Measurements from ENCODE around the gene CENPS. TPM values are rescaled to one million over a fixed set of nuclear protein-coding genes. Genes with fewer than 3 reads are reported as not detected.
A peak's percentile ranks its signal among the peaks of the same experiment; 100 is the strongest.
"Not testable (repeated sequence)": the region's sequence is repeated elsewhere in the genome, so short reads cannot be mapped to it uniquely, and the experiment has no call there.

The CENPS gene
- total RNA-seq, 1 donor from 2014 or later: 23.4 TPM

DNA sequence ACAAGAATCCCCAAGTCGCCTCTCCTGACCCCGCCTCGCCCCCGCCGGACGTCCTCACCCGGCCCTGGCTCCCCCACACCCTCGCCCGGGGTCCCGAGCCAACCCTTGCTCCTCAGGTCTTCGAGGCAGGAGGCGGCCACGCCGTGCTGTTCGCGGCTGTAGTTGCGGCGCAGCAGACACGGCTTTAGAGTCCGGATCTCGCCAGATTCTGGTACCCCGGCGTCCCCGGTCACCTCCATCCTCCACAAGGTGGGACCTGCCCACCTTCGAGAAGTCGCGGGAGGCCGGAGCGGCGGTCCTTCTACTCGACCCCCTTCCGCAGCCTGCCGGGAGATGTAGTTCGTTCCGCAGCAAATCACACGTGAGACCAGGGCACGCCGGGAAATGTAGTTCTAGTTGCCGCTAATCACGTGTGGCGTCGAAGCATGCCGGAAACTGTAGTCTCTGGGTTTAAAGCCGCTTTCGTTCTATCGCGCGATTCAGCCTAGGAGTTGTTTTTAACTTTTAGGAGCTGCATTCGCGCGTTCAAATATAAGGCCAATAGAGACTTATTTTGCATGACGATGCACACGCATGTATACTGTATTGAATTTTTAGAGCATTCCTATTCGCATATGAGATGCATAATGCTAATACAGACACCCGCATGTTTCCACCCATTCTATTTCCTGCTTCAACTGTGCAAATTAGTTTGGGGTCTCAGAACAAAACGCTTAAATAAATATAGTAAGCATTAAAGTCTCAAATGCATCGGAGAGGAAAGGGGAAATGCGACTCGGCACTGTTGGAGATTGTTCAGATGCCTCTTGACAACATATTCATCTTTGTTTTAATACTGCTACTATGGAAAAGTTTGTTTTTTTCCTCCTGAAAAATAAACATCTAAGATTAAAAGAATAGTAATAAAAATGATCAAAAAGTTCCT, 42.2 kb downstream of the CENPS start, which contains the start of gene DFFA:
Gene DFFA, minus strand, starts transcription at position 310 of the 925 bp plus-strand sequence. Its CDS starts 71 bp downstream, at position 239.
- peak; percentile 90 for DNase-seq (ENCODE audit: low spot score)
- no peaks in the 10 kb centered on the region for H3K9me3 Mint-ChIP-seq
- H3K27me3 Mint-ChIP-seq (ENCODE audit: insufficient read depth): no peaks in the 10 kb centered on the region
- H3K27ac Mint-ChIP-seq: peak within 1 kb of the TSS; percentile 85
- peak within 1 kb of the TSS; percentile 89 for H3K4me3 Mint-ChIP-seq
- intact Hi-C loops (cut with micrococcal nuclease): loop anchor here (1.0 to 2.0 kb wide), 6 partner anchors 23 to 934 kb away; partner anchors contain the start of genes CENPS, MTOR and SLC25A33
- peaks cover 45% of the 10 kb centered on the region for H3K4me1 Mint-ChIP-seq (ENCODE audit: low read depth)
- peaks cover 13% of the 10 kb centered on the region for H3K36me3 Mint-ChIP-seq (ENCODE audit: low read depth)

DNA sequence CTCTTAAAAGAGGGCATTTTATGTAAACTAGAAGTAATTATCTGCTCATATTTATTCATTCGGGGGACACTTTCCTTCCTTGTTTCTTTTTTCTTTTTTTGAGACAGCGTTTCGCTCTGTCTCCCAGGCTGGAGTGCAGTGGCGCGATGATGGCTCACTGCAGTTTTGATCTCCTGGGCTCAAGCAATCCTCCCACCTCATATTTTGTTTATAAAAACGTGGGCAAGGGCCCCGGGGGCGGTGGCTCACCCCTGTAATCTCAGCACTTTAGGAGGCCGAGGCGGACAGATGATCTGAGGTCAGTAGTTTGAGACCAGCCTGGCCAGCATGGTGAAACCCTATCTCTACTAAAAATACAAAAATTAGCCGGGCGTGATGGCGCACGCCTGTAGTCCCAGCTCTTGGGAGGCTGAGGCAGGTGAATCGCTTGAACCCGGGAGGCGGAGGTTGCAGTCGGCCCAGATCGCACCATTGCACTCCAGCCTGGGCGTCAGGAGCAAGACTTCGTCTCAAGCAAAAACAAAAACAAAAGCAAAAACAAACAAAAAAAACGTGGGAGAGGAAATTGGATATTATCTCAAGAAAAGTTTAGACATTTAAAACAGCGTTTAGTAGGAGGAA, 43.0 kb downstream of the CENPS start:
- H3K4me1 Mint-ChIP-seq (ENCODE audit: low read depth): peaks cover 46% of the 10 kb centered on the region
- peak overlapping the region; percentile 57 for H3K4me3 Mint-ChIP-seq
- H3K27me3 Mint-ChIP-seq (ENCODE audit: insufficient read depth): no peaks in the 10 kb centered on the region
- peak overlapping the region; percentile 65 for H3K27ac Mint-ChIP-seq
- no peak for DNase-seq (ENCODE audit: low spot score)
- no peaks in the 10 kb centered on the region for H3K9me3 Mint-ChIP-seq
- peaks cover 7% of the 10 kb centered on the region for H3K36me3 Mint-ChIP-seq (ENCODE audit: low read depth)
- intact Hi-C loops (cut with micrococcal nuclease): loop anchor here (2.0 kb wide), 1 partner anchor 934 kb away; the partner anchor contains the start of gene SLC25A33

- intact Hi-C loops (cut with micrococcal nuclease): loop anchor here (1.0 to 2.0 kb wide), 3 partner anchors 263 to 564 kb away; partner anchors contain the start of genes CTNNBIP1, KIF1B, LZIC and NMNAT1
- H3K9me3 Mint-ChIP-seq; H3K36me3 Mint-ChIP-seq (ENCODE audit: low read depth); DNase-seq (ENCODE audit: low spot score); H3K27me3 Mint-ChIP-seq (ENCODE audit: insufficient read depth): not testable (repeated sequence)
- H3K27ac Mint-ChIP-seq: peak overlapping the region; percentile 11
- H3K4me1 Mint-ChIP-seq (ENCODE audit: low read depth): peaks cover 47% of the 10 kb centered on the region
- peak overlapping the region; percentile 98 for H3K4me3 Mint-ChIP-seq
Measured at GRCh38 chr1:10474309-10474612, 44.0 kb downstream of the CENPS start.

DNA sequence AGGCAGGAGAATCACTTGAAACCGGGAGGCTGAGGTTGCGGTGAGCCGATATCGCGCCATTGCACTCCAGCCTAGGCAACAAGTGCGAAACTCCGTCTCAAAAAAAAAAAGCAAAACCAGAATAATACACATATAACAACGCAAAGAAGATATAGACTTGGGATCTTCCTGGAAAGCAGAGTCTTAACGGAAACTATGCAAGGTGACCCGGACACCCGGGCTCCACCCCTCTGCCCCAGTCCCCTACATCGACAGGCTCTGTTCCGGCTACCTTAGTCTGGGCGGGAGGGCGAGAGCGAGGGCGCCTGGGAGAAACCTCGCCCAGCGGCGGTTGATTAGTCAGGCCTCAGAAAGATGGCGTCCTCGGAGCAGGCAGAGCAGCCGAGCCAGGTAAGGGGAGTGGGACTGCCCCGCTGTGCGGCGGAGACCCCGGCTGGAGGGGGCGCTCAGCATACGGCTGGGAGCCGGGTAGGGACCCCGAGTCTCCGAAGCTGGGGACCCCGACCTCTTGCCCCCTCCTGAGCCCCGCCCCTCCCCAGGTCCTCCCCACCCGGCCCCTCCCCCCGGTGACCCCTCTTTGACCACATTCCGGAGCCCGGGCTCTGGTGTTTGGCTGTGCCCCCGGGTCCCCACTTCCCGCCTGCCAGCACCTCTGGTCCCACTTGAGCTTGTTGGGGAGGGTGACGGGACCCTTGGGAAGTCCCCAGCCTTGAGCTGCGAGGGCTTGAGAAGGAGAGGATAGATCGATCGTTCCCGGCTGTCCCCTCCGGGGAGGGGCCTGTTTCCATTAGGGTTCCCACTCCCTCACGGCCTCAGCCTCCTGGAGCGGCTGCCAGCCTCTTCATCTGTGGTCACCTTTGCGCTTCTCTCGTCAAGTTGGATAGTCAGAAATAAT, 44.6 kb downstream of the CENPS start, which contains the start of gene PEX14:
Gene PEX14, plus strand, starts transcription at position 338 of the 895 bp plus-strand sequence. Its CDS starts 17 bp downstream, at position 355.
- Mint-ChIP-seq H3K4me1 (ENCODE audit: low read depth) (peaks cover 52% of the 10 kb centered on the region), H3K27me3 (ENCODE audit: insufficient read depth) (no peaks in the 10 kb centered on the region), H3K9me3 (no peaks in the 10 kb centered on the region), H3K4me3 (peak within 1 kb of the TSS; percentile 98), H3K36me3 (ENCODE audit: low read depth) (peaks cover 2% of the 10 kb centered on the region), H3K27ac (peak within 1 kb of the TSS; percentile 90)
- peak; percentile 82 for DNase-seq (ENCODE audit: low spot score)
- intact Hi-C loops (cut with micrococcal nuclease): loop anchor here (1.0 to 2.0 kb wide), 3 partner anchors 264 to 565 kb away; partner anchors contain the start of genes CTNNBIP1, KIF1B, LZIC and NMNAT1

DNA sequence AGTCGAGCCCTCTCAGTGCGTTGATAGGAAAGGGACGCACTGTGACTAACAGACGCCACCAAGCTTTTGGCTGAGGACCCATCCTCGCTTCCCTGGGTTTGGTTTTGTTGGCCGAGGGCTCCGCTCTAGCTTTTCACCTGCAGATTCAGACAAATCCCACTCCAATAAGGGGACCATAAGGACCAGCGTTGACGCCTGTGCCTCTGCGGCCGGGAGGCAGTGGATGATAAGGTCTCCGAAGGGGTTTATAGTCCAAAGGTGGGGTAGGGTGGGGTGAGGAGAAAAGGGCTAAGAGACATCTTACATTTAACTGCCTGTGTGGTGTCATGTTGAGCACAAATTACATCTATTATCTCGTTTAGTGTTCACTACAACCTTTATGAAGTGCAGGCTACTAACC, 45.3 kb downstream of the CENPS start:
- Mint-ChIP-seq H3K27ac (peak overlapping the region; percentile 90), H3K27me3 (ENCODE audit: insufficient read depth) (no peaks in the 10 kb centered on the region), H3K4me3 (peak overlapping the region; percentile 98), H3K9me3 (no peaks in the 10 kb centered on the region), H3K4me1 (ENCODE audit: low read depth) (peaks cover 52% of the 10 kb centered on the region), H3K36me3 (ENCODE audit: low read depth) (peaks cover 2% of the 10 kb centered on the region)
- intact Hi-C loops (cut with micrococcal nuclease): loop anchor here (2.0 kb wide), 2 partner anchors 265 to 533 kb away; partner anchors contain the start of genes KIF1B, LZIC and NMNAT1
- no peak for DNase-seq (ENCODE audit: low spot score)

DNA sequence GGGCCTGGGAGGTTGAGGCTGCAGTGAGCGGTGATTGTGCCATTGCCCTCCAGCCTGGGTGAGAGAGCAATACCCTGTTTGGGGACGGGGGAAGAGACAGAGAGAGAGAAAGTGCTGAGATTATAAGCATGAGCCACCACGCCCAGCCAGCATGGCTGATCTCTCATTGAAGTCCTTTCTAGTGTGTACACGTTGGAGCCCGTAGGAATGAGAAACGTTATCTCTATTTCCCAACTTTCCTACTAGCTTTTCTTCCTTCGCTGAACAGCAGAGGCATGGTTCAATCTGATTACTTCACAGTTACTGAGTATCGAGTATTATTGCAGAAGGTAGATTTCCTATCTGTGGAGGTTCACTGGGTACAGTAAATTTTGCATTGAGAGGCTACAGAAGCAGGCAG, 49.1 kb downstream of the CENPS start:
- DNase-seq (ENCODE audit: low spot score): no peak
- H3K9me3 Mint-ChIP-seq: no peaks in the 10 kb centered on the region
- no peak overlapping the region for H3K27ac Mint-ChIP-seq
- H3K27me3 Mint-ChIP-seq (ENCODE audit: insufficient read depth): no peaks in the 10 kb centered on the region
- peaks cover 2% of the 10 kb centered on the region for H3K36me3 Mint-ChIP-seq (ENCODE audit: low read depth)
- no peak overlapping the region for H3K4me3 Mint-ChIP-seq
- H3K4me1 Mint-ChIP-seq (ENCODE audit: low read depth): peaks cover 30% of the 10 kb centered on the region
- intact Hi-C loops (cut with micrococcal nuclease): no loop called here

DNA sequence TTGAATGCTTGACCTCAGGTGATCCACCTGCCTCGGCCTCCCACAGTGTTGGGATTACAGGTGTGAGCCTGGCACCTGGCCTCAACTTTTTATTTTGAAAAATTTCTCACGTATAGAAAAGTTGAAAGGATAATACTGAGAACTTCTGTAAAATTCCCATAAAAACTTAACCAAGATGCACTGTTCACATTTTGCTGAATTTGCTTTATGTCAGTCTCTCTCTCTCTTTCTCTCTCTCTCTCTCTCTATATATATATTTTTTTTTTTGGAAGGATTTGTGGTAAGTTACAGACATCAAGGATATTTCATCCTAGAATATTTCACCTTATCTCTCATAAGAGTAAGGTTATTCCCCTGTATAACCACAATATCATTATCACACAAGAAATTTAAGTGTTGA, 50.4 kb downstream of the CENPS start:
- intact Hi-C loops (cut with micrococcal nuclease): no loop called here
- Mint-ChIP-seq H3K4me1 (ENCODE audit: low read depth) (peaks cover 21% of the 10 kb centered on the region), H3K27me3 (ENCODE audit: insufficient read depth) (no peaks in the 10 kb centered on the region), H3K27ac (no peak overlapping the region), H3K4me3 (no peak overlapping the region), H3K36me3 (ENCODE audit: low read depth) (peaks cover 5% of the 10 kb centered on the region), H3K9me3 (no peaks in the 10 kb centered on the region)
- no peak for DNase-seq (ENCODE audit: low spot score)

DNA sequence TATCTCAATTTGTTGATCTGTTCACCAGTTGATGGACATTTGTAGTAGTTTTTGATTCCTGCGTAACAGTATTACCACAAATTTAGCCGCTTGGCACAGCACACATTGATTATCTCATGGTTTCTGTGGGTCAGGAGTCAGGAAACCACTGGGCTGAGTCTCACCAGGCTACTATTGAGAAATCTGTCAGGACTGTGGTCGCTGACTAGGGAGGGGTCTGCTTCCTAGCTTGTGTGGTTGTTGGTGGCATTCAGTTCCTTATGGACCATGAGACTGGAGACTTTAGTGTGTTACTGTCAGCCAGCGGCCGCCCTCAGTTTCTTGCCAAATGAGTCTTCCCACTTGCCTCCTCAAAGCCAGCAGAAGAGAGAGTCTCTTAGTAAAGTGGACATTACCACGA, 54.3 kb downstream of the CENPS start:
- H3K4me3 Mint-ChIP-seq: no peak overlapping the region
- H3K4me1 Mint-ChIP-seq (ENCODE audit: low read depth): peaks cover 7% of the 10 kb centered on the region
- peaks cover 7% of the 10 kb centered on the region for H3K36me3 Mint-ChIP-seq (ENCODE audit: low read depth)
- intact Hi-C loops (cut with micrococcal nuclease): no loop called here
- no peaks in the 10 kb centered on the region for H3K9me3 Mint-ChIP-seq
- H3K27ac Mint-ChIP-seq: no peak overlapping the region
- DNase-seq (ENCODE audit: low spot score): no peak
- H3K27me3 Mint-ChIP-seq (ENCODE audit: insufficient read depth): no peaks in the 10 kb centered on the region

- DNase-seq (ENCODE audit: low spot score): no peak
- H3K27ac Mint-ChIP-seq: no peak overlapping the region
- no peaks in the 10 kb centered on the region for H3K27me3 Mint-ChIP-seq (ENCODE audit: insufficient read depth)
- H3K36me3 Mint-ChIP-seq (ENCODE audit: low read depth): peaks cover 12% of the 10 kb centered on the region
- peaks cover 13% of the 10 kb centered on the region for H3K4me1 Mint-ChIP-seq (ENCODE audit: low read depth)
- no peak overlapping the region for H3K4me3 Mint-ChIP-seq
- intact Hi-C loops (cut with micrococcal nuclease): no loop called here
- H3K9me3 Mint-ChIP-seq: no peaks in the 10 kb centered on the region
Measured at GRCh38 chr1:10489291-10490055, 59.2 kb downstream of the CENPS start.

GRCh38 chr1:10490286-10490970, 60.2 kb downstream of the CENPS start:
- no peaks in the 10 kb centered on the region for H3K9me3 Mint-ChIP-seq
- H3K4me1 Mint-ChIP-seq (ENCODE audit: low read depth): peaks cover 23% of the 10 kb centered on the region
- H3K27me3 Mint-ChIP-seq (ENCODE audit: insufficient read depth): no peaks in the 10 kb centered on the region
- no peak overlapping the region for H3K27ac Mint-ChIP-seq
- intact Hi-C loops (cut with micrococcal nuclease): no loop called here
- no peak overlapping the region for H3K4me3 Mint-ChIP-seq
- H3K36me3 Mint-ChIP-seq (ENCODE audit: low read depth): peaks cover 8% of the 10 kb centered on the region
- DNase-seq (ENCODE audit: low spot score): no peak
